Upper lobe of left lung (tissue), 6 donors: Measurements from ENCODE around the gene HAUS8. TPM values are rescaled to one million over a fixed set of nuclear protein-coding genes. Genes with fewer than 3 reads are reported as not detected.
"Not testable (repeated sequence)": the region's sequence is repeated elsewhere in the genome, so short reads cannot be mapped to it uniquely, and the experiment has no call there.

ENCODE experiments used
- ATAC-seq, 2 donors: fragments of 200-7000 bp; cut with Tn5 transposase; one replicate each; pipeline ENCODE4 v1.9.1; 2022; ENCODE audit warnings: mild to moderate bottlenecking in 2 of 2, moderate library complexity in 2 of 2; ENCODE audit not compliant: low FRiP score in 2 of 2
- DNase-seq, 2 donors: peaks; one replicate each; pipeline ENCODE4 v3.0.0-alpha.2; 2019 to 2020
- H3K27ac ChIP-seq, 4 donors: fragments of 200-600 bp; sonication (generic); one replicate each; pipeline ENCODE4 v1.5.1; 2016 to 2019
- H3K27me3 ChIP-seq, 4 donors: fragments of 200-600 bp; sonication (generic); one replicate each; pipeline ENCODE4 v1.5.1; 2017 to 2019
- H3K36me3 ChIP-seq, 4 donors: fragments of 200-600 bp; sonication (generic); one replicate each; pipeline ENCODE4 v1.5.1; 2016 to 2019
- H3K4me1 ChIP-seq, 4 donors: fragments of 200-600 bp; sonication (generic); one replicate each; pipeline ENCODE4 v1.5.1; 2018 to 2019
- H3K4me3 ChIP-seq, 4 donors: fragments of 200-600 bp; sonication (generic); one replicate each; pipeline ENCODE4 v1.5.1; 2017 to 2019; ENCODE audit warnings: mild to moderate bottlenecking in 2 of 4, moderate library complexity in 1 of 4
- H3K9me3 ChIP-seq, 4 donors: fragments of 200-600 bp; sonication (generic); one replicate each; pipeline ENCODE4 v1.5.1; 2018 to 2019
- EP300 ChIP-seq, 4 donors: sonication (generic); formaldehyde crosslinking; IDR thresholded peaks; one replicate each; pipeline ENCODE4 v1.5.1; 2017; ENCODE audit warnings: antibody characterized with exemption in 4 of 4, control low read depth in 2 of 4
- POLR2A ChIP-seq, 4 donors: fragments of 450-650 bp; IDR thresholded peaks; one replicate each; pipeline ENCODE4 v1.5.1; 2016 to 2017; ENCODE audit warnings: antibody characterized with exemption in 4 of 4, mild to moderate bottlenecking in 2 of 4
- POLR2AphosphoS5 ChIP-seq, 2 donors: sonication (generic); formaldehyde crosslinking; IDR thresholded peaks; one replicate each; pipeline ENCODE4 v1.5.1; 2017; ENCODE audit warnings: antibody characterized with exemption in 2 of 2
- WGBS, 2 donors: methylation state at CpG; one replicate each; pipeline ENCODE4 v1.1.5; 2017 to 2018; 5-methylcytosine and 5-hydroxymethylcytosine counted together
- total RNA-seq, 6 donors: library from RNA; depleted of rRNA in 4 of 6; stranded (reverse); fragments of >200 nt in 4 of 6; gene quantifications; one replicate each; pipeline versions ENCODE4 v1.1.0 to v1.2.1, GENCODE V29; 2016 to 2021
- TF ChIP-seq, protein P1 (sequence below), 6 experiments: fragments of 450-650 bp in 4 of 6; fragments of 200-600 bp in 2 of 6; sonication (generic) in 2 of 6; IDR thresholded peaks; one replicate each; pipeline ENCODE4 v1.5.1; 2016 to 2019; ENCODE audit warnings: antibody characterized with exemption in 6 of 6
- donor health status: DM: no; HTN: no; CAD: no; lungs with moderate emphysema.
- donor health status: DM: no; HTN: yes; CAD: no; lungs with severe emphysema.

The HAUS8 gene
- total RNA-seq, 6 donors from 2014 or later = 4.9 to 21.0 (median 8.7) TPM

DNA sequence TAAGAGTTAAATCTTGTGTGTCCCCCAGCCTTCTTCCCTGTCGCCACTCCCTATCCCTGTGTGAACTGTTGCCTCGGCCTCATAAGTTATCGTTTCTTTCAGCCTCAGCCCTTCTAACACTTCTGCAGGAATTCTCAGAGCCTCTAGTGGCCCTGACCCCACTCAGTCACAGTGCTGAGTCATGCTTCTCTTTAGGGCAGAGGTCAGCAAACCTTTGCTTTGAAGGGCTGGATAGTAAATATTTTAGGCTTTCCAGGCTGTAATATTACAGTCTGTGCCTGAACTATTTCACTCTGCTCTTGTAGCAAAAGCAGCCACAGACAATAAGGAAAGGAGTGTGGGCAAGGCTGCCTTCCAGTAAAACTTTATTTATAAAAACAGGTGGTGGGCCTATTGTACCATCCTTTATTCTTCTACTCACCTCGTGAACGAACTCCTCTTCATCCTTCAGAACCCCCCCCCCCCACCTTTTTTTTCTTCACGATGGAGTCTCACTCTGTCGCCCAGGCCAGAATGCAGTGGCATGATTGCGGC, 22.4 kb upstream of the HAUS8 start:
- Histone ChIP-seq H3K27ac (peak overlapping the region in 3 of 4 donors; percentile 42 to 64 (median 63)), H3K36me3 (peaks cover 10 to 18% (median 14%) of the 10 kb centered on the region in 4 donors), H3K9me3 (no peaks in the 10 kb centered on the region), H3K4me1 (peaks cover 28 to 44% (median 33%) of the 10 kb centered on the region in 4 donors), H3K4me3 (no peak overlapping the region), H3K27me3 (no peaks in the 10 kb centered on the region)
- 74 to 78% methylated on average over 8 of the region's 8 CpGs for WGBS, 2 donors
- peak in 1 of 2 donors; percentile 62 for ATAC-seq
- TF ChIP-seq POLR2AphosphoS5 (IDR thresholded peaks at IDR 0.05) (no peak), EP300 (IDR thresholded peaks at IDR 0.05) (no peak), POLR2A (IDR thresholded peaks at IDR 0.05) (no peak)
- TF ChIP-seq, protein P1, sequence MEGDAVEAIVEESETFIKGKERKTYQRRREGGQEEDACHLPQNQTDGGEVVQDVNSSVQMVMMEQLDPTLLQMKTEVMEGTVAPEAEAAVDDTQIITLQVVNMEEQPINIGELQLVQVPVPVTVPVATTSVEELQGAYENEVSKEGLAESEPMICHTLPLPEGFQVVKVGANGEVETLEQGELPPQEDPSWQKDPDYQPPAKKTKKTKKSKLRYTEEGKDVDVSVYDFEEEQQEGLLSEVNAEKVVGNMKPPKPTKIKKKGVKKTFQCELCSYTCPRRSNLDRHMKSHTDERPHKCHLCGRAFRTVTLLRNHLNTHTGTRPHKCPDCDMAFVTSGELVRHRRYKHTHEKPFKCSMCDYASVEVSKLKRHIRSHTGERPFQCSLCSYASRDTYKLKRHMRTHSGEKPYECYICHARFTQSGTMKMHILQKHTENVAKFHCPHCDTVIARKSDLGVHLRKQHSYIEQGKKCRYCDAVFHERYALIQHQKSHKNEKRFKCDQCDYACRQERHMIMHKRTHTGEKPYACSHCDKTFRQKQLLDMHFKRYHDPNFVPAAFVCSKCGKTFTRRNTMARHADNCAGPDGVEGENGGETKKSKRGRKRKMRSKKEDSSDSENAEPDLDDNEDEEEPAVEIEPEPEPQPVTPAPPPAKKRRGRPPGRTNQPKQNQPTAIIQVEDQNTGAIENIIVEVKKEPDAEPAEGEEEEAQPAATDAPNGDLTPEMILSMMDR (IDR thresholded peaks at IDR 0.05) = no peak
- peak in 1 of 2 donors; percentile 57 for DNase-seq

DNA sequence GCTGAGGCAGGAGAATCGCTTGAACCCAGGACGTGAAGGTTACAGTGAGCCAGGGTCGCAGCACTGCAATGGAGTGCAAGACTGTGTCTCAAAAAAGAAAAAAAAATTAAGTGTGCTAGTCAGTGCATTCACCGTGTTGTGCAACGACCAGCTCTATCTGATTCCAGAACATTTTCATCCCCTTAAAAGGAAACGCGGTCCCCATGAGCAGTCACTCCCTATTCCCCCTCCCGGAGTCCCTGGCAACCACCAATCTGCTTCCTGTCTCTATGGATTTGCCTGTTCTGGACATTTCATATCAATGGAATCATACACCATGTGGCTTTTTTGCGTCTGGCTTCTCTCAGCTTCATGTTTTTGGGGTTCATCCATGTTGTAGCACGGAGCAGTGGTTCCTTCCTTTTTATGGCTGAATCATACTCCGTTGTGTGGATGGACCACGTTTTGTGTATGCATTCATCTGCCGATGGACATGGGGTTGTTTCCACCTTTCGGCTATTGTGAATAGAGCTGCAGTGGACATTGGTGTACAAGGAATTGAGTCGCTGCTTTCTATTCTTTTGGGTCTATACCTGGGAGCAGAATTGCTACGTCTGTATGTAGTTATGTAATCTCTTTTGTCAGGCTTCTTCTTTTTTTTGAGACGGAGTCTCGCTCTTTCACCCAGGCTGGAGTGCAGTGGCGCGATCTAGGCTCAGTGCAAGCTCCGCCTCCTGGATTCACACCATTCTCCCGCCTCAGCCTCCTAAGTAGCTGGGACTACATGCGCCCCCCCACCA, 20.1 kb upstream of the HAUS8 start:
- TF ChIP-seq POLR2AphosphoS5 (IDR thresholded peaks at IDR 0.05) = no peak
- TF ChIP-seq, protein P1 (IDR thresholded peaks at IDR 0.05) = no peak
- TF ChIP-seq EP300 (IDR thresholded peaks at IDR 0.05) = no peak
- no peak for TF ChIP-seq POLR2A (IDR thresholded peaks at IDR 0.05)
- ATAC-seq (peak in 1 of 2 donors; percentile 78), DNase-seq (peak in 1 of 2 donors; percentile 38)
- 78 to 80% methylated on average over 23 of the region's 23 CpGs for WGBS, 2 donors
- H3K4me1 ChIP-seq = peaks cover 43 to 65% (median 43%) of the 10 kb centered on the region in 4 donors
- H3K36me3 ChIP-seq = no peaks in the 10 kb centered on the region
- no peaks in the 10 kb centered on the region for H3K9me3 ChIP-seq
- no peaks in the 10 kb centered on the region for H3K27me3 ChIP-seq
- H3K4me3 ChIP-seq = no peak overlapping the region
- peak overlapping the region; percentile 50 to 72 (median 64) for H3K27ac ChIP-seq

DNA sequence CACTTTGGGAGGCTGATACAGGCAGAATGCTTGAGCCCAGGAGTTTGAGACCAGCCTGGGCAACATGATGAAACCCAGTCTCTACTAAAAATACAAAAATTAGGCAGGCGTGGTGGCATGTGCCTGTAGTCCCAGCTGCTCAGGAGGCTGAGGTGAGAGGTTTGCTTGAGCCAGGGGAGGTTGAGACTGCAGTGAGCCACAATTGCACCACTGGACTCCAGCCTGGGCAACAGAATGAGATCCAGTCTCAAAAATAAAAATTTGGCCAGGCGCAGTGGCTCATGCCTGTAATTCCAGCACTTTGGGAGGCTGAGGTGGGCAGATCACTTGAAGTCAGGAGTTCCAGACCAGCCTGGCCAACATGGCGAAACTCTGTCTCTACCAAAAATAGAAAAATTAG, 19.4 kb upstream of the HAUS8 start:
- H3K9me3 ChIP-seq, ATAC-seq, H3K36me3 ChIP-seq, H3K27me3 ChIP-seq, DNase-seq, H3K4me3 ChIP-seq: not testable (repeated sequence)
- H3K4me1 ChIP-seq = peaks cover 43 to 71% (median 44%) of the 10 kb centered on the region in 4 donors
- WGBS, 2 donors = 92% methylated on average over 3 of the region's 3 CpGs
- peak overlapping the region; percentile 50 to 72 (median 64) for H3K27ac ChIP-seq

DNA sequence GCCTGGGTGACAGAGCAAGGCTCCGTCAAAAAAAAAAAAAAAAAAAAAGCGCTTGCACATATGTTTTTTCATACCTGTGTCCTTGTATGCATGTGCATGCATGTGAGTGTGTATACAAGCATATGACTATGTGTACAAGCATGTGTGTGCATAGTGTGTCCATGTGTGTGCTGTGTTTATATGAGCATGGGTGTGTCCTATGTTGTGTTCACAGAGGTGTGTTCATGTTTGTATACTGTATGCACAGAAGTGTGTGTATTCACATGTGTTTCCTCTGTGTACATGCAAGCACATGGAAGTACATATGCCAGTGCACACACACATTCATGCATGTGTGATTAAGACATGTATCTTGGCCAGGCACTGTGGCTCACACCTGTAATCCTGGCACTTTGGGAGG, 17.4 kb upstream of the HAUS8 start:
- WGBS, 2 donors = 86 to 89% methylated on average over 2 of the region's 2 CpGs
- no peaks in the 10 kb centered on the region for H3K9me3 ChIP-seq
- H3K27me3 ChIP-seq = no peaks in the 10 kb centered on the region
- ATAC-seq = no peak
- DNase-seq = no peak
- H3K4me1 ChIP-seq = peaks cover 37 to 81% (median 39%) of the 10 kb centered on the region in 4 donors
- H3K36me3 ChIP-seq = no peaks in the 10 kb centered on the region
- peak overlapping the region in 1 of 4 donors; percentile 79 for H3K27ac ChIP-seq
- TF ChIP-seq POLR2A (IDR thresholded peaks at IDR 0.05) = no peak
- H3K4me3 ChIP-seq = no peak overlapping the region

DNA sequence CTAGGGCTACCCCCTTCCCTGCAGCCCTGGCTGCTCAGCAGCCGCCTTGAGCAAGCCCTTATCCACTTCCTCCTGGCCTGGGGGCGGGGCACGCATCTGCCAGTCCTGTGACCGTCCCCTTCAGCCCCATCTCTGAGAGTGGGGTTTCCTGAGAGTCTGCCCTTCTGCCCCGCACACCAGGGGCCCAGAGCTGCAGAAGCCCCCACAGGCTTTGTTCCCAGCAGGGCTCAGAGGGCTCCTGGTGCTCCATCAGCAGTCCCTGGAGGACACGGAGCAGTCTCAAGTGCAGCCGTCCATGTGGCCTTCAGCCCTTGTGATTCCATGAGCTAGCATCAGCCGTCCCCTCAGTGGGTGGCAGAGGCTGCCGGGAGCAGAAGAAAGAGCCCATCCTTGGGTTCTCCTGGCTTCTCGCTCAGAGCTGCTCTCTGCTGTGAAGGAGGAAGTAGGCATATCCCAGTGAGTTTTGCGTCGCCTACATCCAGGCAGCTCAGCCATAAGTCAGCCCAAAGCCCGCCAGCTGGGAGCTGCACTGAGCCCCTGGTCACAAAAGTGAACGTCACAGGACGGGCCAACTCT, 16.6 kb upstream of the HAUS8 start:
- WGBS, 2 donors = 52 to 100% methylated on average over 1 to 14 of the region's 15 CpGs

More for the DNA sequence above, 16.6 kb upstream of the HAUS8 start:
- Histone ChIP-seq H3K36me3 (peaks cover 0 to 4% (median 0%) of the 10 kb centered on the region in 4 donors), H3K4me1 (peaks cover 29 to 72% (median 31%) of the 10 kb centered on the region in 4 donors), H3K9me3 (no peaks in the 10 kb centered on the region), H3K27me3 (no peaks in the 10 kb centered on the region), H3K27ac (peak overlapping the region; percentile 57 to 79 (median 68)), H3K4me3 (no peak overlapping the region)
- TF ChIP-seq POLR2AphosphoS5 (IDR thresholded peaks at IDR 0.05) (no peak), POLR2A (IDR thresholded peaks at IDR 0.05) (no peak), EP300 (IDR thresholded peaks at IDR 0.05) (no peak)
- TF ChIP-seq, protein P1 (IDR thresholded peaks at IDR 0.05) = no peak
- DNase-seq (peak; percentile 79 to 81), ATAC-seq (peak; percentile 66 to 80)
